Diencephalon (tissue), 1 donor: ENCODE data around the gene PTGFRN. TPM values are rescaled to one million over a fixed set of nuclear protein-coding genes. Genes with fewer than 3 reads are reported as not detected.

ENCODE experiments used
- small RNA-seq: library from RNA; depleted of rRNA; stranded (forward); fragments of <200 nt; gene quantifications from one replicate; pipeline ENCODE3, GENCODE V24; 2014
- total RNA-seq: library from RNA; depleted of rRNA; stranded (reverse); fragments of >200 nt; gene quantifications from one replicate; pipeline ENCODE4 v1.2.3, GENCODE V29; 2014

Gene PTGFRN
- 72.0 TPM for total RNA-seq

DNA sequence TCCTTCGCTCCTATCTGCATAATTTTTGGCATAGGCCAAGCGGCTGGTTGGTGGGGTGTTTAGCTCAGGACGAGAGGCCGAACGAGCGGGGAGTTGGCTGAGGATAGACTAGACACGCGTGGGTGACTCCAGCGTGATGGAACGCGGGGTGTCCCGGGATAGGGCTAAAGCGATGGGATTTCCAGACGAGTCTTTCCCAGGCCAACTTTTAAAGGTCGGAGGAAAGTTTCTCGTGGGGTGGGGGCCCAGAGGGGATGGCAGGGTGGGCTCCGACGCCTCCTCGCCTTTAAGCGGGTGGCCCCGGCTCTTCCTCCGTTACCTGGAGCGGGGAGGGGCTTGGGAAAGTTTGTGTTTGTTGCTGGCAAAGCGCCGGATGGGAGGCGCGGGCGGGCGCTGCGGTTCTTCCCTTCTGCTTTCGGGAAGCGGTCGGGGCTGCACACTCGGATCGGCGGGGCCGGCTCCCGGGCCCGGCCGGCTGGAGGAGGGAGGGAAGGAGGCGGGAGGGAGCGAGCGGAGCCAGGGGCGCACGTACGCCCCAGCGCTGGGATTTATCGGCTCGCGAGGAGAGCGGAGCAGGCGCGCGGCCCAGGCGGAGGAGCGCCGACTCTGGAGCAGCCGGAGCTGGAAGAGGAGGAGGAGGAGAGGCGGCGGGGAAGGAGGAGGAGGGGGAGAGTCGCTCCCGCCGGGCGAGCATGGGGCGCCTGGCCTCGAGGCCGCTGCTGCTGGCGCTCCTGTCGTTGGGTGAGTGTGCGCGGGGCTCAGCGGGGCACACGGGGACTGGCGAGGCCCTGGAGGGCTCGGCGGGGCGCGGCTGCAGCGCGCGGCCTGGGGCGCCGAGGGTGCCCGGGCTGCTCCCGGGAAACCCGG lies at the start of gene PTGFRN:
PTGFRN (plus strand) TSS at position 405 of the 867 bp plus-strand sequence; CDS start at position 693, 288 bp downstream.

GRCh38 chr1:117001254-117001927 lies 91.7 kb downstream of the PTGFRN start, which contains the start of gene CD101:
Gene CD101, plus strand, starts transcription at chr1:117001760. Its CDS starts 58 bp downstream, at chr1:117001818.

Small RNA genes lying within 50 kb of the gene (small RNA-seq; reads per million reads assigned to genes)
- not detected for gene RNA5SP55

Other genes starting within 250 kb of the PTGFRN start
- 98.0 TPM for gene IGSF3, start 242.2 kb upstream of the PTGFRN start, total RNA-seq
- gene CD2, start 155.5 kb upstream of the PTGFRN start, total RNA-seq: not detected
- gene CD101, start 91.8 kb downstream of the PTGFRN start, total RNA-seq: 1.6 TPM
- gene TTF2, start 150.4 kb downstream of the PTGFRN start, total RNA-seq: 3.7 TPM
- gene TRIM45, start 211.8 kb downstream of the PTGFRN start, total RNA-seq: 4.8 TPM